BJ (cell line): ENCODE measurements around the gene SAP30BP. TPM values are rescaled to one million over a fixed set of nuclear protein-coding genes. Genes with fewer than 3 reads are reported as not detected.
A peak's percentile ranks its signal among the peaks of the same experiment; 100 is the strongest.

Source experiments
- CTCF ChIA-PET: fragments of 350-600 bp; formaldehyde crosslinking; extraction: SDS; loops from one replicate; lab custom pipeline; 2021; ENCODE audit warnings: antibody characterized with exemption, inconsistent platforms; lab: Yijun Ruan, JAX
- POLR2A ChIA-PET: fragments of 300-600 bp; sonication (Branson Sonifier 250); formaldehyde crosslinking; extraction: SDS; loops from one replicate; lab custom pipeline; 2021; ENCODE audit warnings: antibody characterized with exemption; lab: Charles Lee
- DNase-seq: peaks from one replicate; pipeline ENCODE4 v3.0.0-alpha.2; 2011; ENCODE audit warnings: low read depth
- H3K27me3 ChIP-seq: 2 replicates; pipeline ENCODE4 v1.6.0; 2011; ENCODE audit warnings: low read length; ENCODE audit not compliant: control insufficient read depth, insufficient read depth
- H3K36me3 ChIP-seq: 2 replicates; pipeline ENCODE4 v1.5.1; 2011; ENCODE audit warnings: low read length; ENCODE audit not compliant: control insufficient read depth, insufficient read depth
- H3K4me3 ChIP-seq: 2 replicates; pipeline ENCODE4 v1.5.1; 2011; ENCODE audit warnings: low read depth, mild to moderate bottlenecking, control low read depth, low read length
- CTCF ChIP-seq: IDR thresholded peaks from 2 replicates; pipeline ENCODE4 v1.5.1; 2011; ENCODE audit warnings: low read depth, mild to moderate bottlenecking, control low read depth, inconsistent platforms, low read length, moderate library complexity; ENCODE audit not compliant: insufficient read depth
- polyA plus RNA-seq: library from polyadenylated mRNA; depleted of rRNA; stranded (reverse); fragments of >200 nt; gene quantifications from 2 replicates; pipeline ENCODE4 v1.2.3, GENCODE V29; 2011

Gene SAP30BP
- polyA plus RNA-seq, 1 experiment, result 84.8 TPM

DNA sequence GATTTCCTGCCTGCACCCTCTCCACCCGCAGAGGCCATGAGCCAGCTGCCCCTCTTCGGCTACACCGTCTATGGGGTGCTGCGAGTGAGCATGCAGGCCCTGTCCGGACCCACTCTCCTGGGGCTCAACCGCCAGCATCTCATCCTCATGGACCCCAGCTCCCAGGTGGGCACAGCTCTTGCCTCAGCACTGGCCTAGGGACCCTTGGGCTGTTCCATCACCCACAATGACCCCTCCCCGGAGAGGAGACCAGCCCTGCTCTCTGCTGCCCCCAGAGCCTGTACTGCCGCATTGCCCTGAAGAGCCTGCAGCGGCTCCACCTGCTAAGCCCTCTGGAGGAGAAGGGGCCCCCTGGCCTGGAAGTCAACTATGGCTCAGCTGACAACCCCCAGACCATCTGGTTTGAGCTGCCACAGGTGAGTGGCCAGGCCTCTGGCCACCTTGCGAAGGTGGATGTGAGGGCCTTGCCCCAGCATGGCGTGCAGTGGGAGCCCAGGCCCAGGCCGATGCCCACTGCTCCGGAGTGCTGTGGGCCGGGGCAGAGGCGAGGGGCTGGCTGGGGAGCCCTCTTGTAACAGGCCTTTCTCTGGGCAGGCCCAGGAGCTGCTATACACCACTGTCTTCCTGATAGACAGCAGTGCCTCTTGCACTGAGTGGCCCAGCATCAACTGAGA, 41.2 kb upstream of the SAP30BP start:
- ChIA-PET CTCF (interaction anchor here (0.8 to 21.7 kb wide), 13 partner anchors 7 to 158 kb away, joined by 3 to 502 read pairs (median 4); partner anchors contain the start of gene SMIM5), POLR2A (no interaction called here)
- DNase-seq, result no peak
- Histone ChIP-seq H3K36me3 (peaks cover 10% of the 10 kb centered on the region), H3K27me3 (no peaks in the 10 kb centered on the region; the same call in 1 of the 2 replicates), H3K4me3 (no peak overlapping the region)
- TF ChIP-seq CTCF, result peak; percentile 81

GRCh38 chr17:75626496-75627038, 40.6 kb upstream of the SAP30BP start:
- H3K36me3 ChIP-seq, result peaks cover 13% of the 10 kb centered on the region
- POLR2A ChIA-PET, result no interaction called here
- TF ChIP-seq CTCF, result no peak
- CTCF ChIA-PET, result interaction anchor here (0.8 to 21.7 kb wide), 3 partner anchors 27 to 122 kb away, joined by 3 to 502 read pairs (median 6); no protein-coding TSS in a partner anchor
- DNase-seq, result no peak
- H3K27me3 ChIP-seq, result no peaks in the 10 kb centered on the region
- no peak overlapping the region for H3K4me3 ChIP-seq

GRCh38 chr17:75627094-75627493, 40.0 kb upstream of the SAP30BP start:
- no peak for TF ChIP-seq CTCF
- no peak for DNase-seq
- peaks cover 13% of the 10 kb centered on the region for H3K36me3 ChIP-seq
- POLR2A ChIA-PET, result no interaction called here
- CTCF ChIA-PET, result interaction anchor here (0.8 to 21.7 kb wide), 2 partner anchors 26 to 121 kb away, joined by 3 to 502 read pairs; no protein-coding TSS in a partner anchor
- no peaks in the 10 kb centered on the region for H3K27me3 ChIP-seq
- H3K4me3 ChIP-seq, result no peak overlapping the region

- H3K36me3 ChIP-seq, result peaks cover 13% of the 10 kb centered on the region
- CTCF ChIA-PET, result interaction anchor here (0.6 to 21.7 kb wide), 4 partner anchors 9 to 207 kb away, joined by 3 to 502 read pairs (median 11); no protein-coding TSS in a partner anchor
Observed at GRCh38 chr17:75628425-75628824, 38.7 kb upstream of the SAP30BP start.

More at GRCh38 chr17:75628425-75628824, 38.7 kb upstream of the SAP30BP start:
- no peak for DNase-seq
- POLR2A ChIA-PET, result no interaction called here
- TF ChIP-seq CTCF, result no peak
- Histone ChIP-seq H3K27me3 (no peaks in the 10 kb centered on the region), H3K4me3 (no peak overlapping the region)
